ENCODE results near the gene CYGB. TPM values are rescaled to one million over a fixed set of nuclear protein-coding genes. Genes with fewer than 3 reads are reported as not detected.

The CYGB gene
- total and polyA plus RNA-seq, 7 donors: 6.4 to 14.6 (median 11.0) TPM

DNA sequence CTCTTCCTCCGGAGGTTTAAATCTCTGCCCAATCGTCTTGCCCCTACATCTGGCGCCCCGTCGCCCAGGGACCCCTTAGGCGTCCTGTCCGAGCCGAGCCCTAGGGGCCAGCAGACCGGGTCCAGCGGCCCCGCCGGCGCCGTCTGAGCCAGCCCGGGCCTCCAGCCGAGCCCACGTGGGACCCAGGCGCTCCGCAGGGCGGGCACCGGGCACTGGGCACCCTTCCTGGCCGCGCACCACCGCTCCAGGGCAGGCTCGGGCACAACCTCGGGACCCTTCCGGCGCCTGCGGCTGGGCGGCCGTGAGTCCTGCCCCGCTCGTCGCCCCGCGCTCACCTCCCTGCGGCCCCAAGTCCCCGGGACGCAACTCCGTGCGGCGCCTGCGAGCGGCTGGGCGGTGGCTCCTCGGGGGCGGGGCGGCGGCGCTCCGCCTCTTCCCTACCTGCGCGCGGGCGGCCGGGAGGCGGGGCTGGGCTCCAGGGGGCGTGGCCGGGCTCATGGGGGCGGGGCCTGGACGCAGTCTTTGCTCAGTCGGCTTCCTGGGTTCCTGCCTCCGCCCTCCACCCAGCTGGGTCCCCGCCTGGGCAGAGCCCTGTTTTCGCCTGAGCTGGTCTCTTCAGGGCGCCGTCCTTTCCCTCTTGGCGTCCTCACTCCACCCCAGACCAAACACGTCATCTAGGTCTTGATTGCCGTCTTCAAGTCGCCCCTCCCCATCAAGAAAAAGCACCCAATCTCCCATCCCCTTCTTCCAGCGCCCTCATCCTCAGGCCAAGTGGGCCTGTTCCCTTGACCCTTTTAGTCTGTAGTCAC lies 36.3 kb downstream of the CYGB start, which contains the start of gene RHBDF2:
RHBDF2 (minus strand) TSS at position 406 of the 809 bp plus-strand sequence. CDS start 19,899 bp downstream, outside the sequence.
- intact Hi-C loops (cut with DNase I): loop anchor here in 1 of 2 donors (10.0 kb wide), 1 partner anchor 196 kb away; the partner anchor contains the start of gene QRICH2
- Histone ChIP-seq H3K9me3 (no peaks in the 10 kb centered on the region), H3K4me1 (peaks cover 39% of the 10 kb centered on the region), H3K27me3 (ENCODE audit: insufficient read depth in 3 of 3, low read length in 2 of 3) (no peaks in the 10 kb centered on the region), H3K4me3 (peak within 1 kb of the TSS; percentile 85), H3K36me3 (ENCODE audit: insufficient read depth in 1 of 2, low read depth in 1 of 2) (no peaks in the 10 kb centered on the region), H3K27ac (peak within 1 kb of the TSS; percentile 94)
- peak; percentile 84 to 88 (median 85) for ATAC-seq
- WGBS, 3 donors: 1 to 2% (median 2%) methylated on average over 45 to 72 of the region's 72 CpGs
- TF ChIP-seq, protein P1, sequence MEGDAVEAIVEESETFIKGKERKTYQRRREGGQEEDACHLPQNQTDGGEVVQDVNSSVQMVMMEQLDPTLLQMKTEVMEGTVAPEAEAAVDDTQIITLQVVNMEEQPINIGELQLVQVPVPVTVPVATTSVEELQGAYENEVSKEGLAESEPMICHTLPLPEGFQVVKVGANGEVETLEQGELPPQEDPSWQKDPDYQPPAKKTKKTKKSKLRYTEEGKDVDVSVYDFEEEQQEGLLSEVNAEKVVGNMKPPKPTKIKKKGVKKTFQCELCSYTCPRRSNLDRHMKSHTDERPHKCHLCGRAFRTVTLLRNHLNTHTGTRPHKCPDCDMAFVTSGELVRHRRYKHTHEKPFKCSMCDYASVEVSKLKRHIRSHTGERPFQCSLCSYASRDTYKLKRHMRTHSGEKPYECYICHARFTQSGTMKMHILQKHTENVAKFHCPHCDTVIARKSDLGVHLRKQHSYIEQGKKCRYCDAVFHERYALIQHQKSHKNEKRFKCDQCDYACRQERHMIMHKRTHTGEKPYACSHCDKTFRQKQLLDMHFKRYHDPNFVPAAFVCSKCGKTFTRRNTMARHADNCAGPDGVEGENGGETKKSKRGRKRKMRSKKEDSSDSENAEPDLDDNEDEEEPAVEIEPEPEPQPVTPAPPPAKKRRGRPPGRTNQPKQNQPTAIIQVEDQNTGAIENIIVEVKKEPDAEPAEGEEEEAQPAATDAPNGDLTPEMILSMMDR (IDR thresholded peaks at IDR 0.05): no peak
- DNase-seq: peak; percentile 86 to 93

DNA sequence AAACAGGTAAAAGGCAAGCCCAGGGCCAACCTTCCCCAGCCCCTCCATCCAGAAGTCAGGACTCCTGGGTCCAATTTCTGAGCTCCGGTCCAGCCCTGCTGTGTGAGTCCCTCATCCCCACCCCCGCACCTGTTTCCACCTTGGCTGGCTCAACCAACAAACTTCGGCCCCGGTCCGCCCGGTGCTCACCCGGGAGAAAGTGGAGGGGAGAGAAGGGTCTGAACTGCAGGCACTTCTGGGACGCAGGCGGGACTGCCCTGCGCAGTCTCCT lies 36.8 kb downstream of the CYGB start:
- no peaks in the 10 kb centered on the region for H3K27me3 ChIP-seq (ENCODE audit: insufficient read depth in 3 of 3, low read length in 2 of 3)
- H3K27ac ChIP-seq: peak overlapping the region; percentile 94
- 13 to 32% (median 22%) methylated on average over 10 of the region's 10 CpGs for WGBS, 3 donors
- H3K4me1 ChIP-seq: peaks cover 41% of the 10 kb centered on the region
- H3K9me3 ChIP-seq: no peaks in the 10 kb centered on the region
- ATAC-seq (peak in 3 of 4 donors; percentile 2 to 6 (median 3)), DNase-seq (no peak)
- TF ChIP-seq, protein P1 (IDR thresholded peaks at IDR 0.05): no peak
- peak overlapping the region; percentile 85 for H3K4me3 ChIP-seq
- H3K36me3 ChIP-seq (ENCODE audit: insufficient read depth in 1 of 2, low read depth in 1 of 2): no peaks in the 10 kb centered on the region
- intact Hi-C loops (cut with DNase I): loop anchor here in 1 of 2 donors (10.0 kb wide), 1 partner anchor 196 kb away; the partner anchor contains the start of gene QRICH2

DNA sequence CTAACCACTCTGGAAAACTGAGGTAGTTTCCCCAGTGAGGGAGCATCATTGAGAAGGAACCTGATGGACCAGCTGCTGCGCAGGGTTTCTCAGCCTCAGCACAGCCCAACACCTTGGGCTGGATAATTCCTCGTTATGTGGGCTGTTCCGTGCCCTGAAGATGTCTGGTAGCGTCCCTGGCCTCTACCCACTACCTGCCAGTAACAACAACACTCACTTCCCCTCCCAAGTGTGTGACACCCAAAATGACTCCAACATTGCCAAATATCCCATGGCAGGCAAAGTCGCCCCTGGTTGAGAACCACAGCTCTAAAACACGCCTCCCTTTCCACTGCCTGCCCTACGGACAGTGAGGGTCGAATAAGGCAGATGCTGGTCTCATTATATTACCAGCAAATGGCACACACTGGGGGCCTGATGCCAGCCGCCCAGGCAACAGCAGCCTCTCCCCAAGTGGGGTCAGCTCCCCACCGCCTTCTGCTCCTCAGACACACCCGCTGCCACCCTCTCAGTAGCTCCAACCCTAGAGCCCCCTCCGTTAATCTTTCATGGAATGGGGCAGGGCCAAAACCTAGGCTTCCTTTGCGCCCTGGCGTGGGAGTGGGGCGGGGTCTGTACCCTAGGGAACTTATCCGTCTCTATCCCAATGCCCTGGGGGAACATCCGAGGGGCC lies 37.3 kb downstream of the CYGB start:
- H3K27me3 ChIP-seq (ENCODE audit: insufficient read depth in 3 of 3, low read length in 2 of 3): no peaks in the 10 kb centered on the region
- H3K36me3 ChIP-seq (ENCODE audit: insufficient read depth in 1 of 2, low read depth in 1 of 2): no peaks in the 10 kb centered on the region
- H3K4me3 ChIP-seq: peak overlapping the region; percentile 85
- H3K27ac ChIP-seq: peak overlapping the region; percentile 94
- intact Hi-C loops (cut with DNase I): loop anchor here in 1 of 2 donors (10.0 kb wide), 1 partner anchor 195 kb away; the partner anchor contains the start of gene QRICH2
- TF ChIP-seq, protein P1 (IDR thresholded peaks at IDR 0.05): no peak
- ATAC-seq (no peak), DNase-seq (no peak)
- peaks cover 41% of the 10 kb centered on the region for H3K4me1 ChIP-seq
- 61 to 71% (median 64%) methylated on average over 17 of the region's 17 CpGs for WGBS, 3 donors
- no peaks in the 10 kb centered on the region for H3K9me3 ChIP-seq

DNA sequence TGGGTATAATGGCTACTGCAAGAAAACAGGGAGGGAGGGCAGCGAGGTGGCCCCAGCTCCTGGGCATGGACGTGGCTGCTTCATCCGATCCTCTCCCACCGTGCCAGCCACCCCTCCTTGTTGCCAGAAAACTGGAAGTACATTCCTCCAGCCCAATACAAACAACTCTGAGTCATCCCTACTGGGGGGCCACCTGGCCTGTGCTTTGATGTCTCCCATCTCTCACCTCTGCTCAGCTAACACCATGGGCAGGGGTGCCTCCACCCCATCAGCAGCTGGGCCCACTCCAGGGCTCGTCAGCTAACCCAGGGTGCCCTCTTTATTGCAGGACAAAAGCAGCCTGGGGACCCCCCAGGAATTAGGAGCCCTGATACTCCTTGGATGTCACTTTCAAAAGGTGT lies 38.2 kb downstream of the CYGB start:
- Histone ChIP-seq H3K4me1 (peaks cover 41% of the 10 kb centered on the region), H3K4me3 (peak overlapping the region; percentile 85), H3K27ac (peak overlapping the region; percentile 94), H3K27me3 (ENCODE audit: insufficient read depth in 3 of 3, low read length in 2 of 3) (no peaks in the 10 kb centered on the region), H3K9me3 (no peaks in the 10 kb centered on the region), H3K36me3 (ENCODE audit: insufficient read depth in 1 of 2, low read depth in 1 of 2) (no peaks in the 10 kb centered on the region)
- 28 to 45% (median 31%) methylated on average over 5 of the region's 5 CpGs for WGBS, 3 donors
- TF ChIP-seq, protein P1 (IDR thresholded peaks at IDR 0.05): no peak
- ATAC-seq (peak in 1 of 4 donors; percentile 33), DNase-seq (no peak)
- intact Hi-C loops (cut with DNase I): no loop called here
